EH (cell line): ENCODE results near the gene WNT8B.
A peak's percentile ranks its signal among the peaks of the same experiment; 100 is the strongest.

Experiments
- DNase-seq: peaks from one replicate; pipeline ENCODE4 v3.0.0-alpha.2; 2015; ENCODE audit warnings: low read depth

The WNT8B gene

GRCh38 chr10:100519311-100520051, 56.7 kb downstream of the WNT8B start, which contains the start of gene SEC31B:
SEC31B (minus strand) TSS chr10:100519861; CDS start chr10:100516952, 2,909 bp downstream.
- peak; percentile 22 for DNase-seq

DNA sequence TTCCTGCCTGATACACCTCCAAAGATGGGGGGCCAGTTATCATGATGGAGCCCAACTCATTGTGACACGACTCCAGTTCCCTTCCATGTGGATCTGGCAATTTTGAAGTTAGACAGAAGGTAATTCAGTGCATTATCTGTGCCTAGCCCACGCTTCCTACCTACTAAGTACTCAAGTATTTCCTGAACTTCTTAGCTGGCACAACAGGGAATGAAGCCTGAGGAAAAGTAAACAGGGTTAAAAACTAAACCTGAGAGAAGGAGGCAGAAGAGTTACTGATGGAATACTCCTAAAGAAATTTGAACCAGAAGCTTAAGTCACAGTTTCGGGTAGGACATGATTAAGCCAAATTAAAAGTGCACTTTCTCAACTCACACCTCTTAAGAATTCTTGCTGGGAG, 58.0 kb downstream of the WNT8B start:
- DNase-seq = peak; percentile 57

DNA sequence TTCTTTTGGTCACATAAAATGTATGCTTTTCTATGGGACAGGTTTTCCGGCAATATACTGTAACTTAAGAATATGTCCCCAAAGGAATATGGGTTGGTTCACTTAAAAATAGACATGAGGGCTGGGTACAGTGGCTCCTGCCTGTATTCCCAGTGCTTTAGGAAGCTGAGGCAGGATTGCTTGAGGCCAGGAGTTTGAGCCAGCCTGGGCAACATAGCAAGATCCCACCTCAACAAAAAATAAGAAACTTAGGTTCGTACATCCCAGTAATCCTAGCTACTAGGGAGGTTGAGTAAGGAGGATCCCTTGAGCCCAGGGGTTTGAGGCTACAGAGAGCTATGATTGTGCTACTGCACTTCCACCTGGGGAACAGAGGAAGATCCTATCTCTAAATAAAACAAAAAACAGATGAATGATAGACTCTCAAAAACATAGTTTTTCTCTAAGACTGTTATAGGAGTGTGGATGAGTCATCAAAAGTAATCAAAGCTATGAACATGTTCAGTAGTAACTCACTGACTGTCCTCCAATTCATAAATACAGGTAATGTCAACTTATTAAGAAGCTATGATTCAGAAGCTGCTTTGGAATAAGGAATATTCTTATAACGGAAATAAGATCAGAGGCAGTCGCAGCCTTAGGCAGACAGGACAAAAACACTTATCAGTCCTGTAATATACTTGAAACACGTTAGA, 59.4 kb downstream of the WNT8B start:
- DNase-seq = no peak

- peak; percentile 13 for DNase-seq
Measured at GRCh38 chr10:100522945-100523344, 60.1 kb downstream of the WNT8B start.

- no peak for DNase-seq
Measured at GRCh38 chr10:100524206-100524605, 61.4 kb downstream of the WNT8B start.

GRCh38 chr10:100524638-100525037, 61.8 kb downstream of the WNT8B start:
- no peak for DNase-seq

GRCh38 chr10:100528123-100528886, 65.5 kb downstream of the WNT8B start:
- no peak for DNase-seq

DNA sequence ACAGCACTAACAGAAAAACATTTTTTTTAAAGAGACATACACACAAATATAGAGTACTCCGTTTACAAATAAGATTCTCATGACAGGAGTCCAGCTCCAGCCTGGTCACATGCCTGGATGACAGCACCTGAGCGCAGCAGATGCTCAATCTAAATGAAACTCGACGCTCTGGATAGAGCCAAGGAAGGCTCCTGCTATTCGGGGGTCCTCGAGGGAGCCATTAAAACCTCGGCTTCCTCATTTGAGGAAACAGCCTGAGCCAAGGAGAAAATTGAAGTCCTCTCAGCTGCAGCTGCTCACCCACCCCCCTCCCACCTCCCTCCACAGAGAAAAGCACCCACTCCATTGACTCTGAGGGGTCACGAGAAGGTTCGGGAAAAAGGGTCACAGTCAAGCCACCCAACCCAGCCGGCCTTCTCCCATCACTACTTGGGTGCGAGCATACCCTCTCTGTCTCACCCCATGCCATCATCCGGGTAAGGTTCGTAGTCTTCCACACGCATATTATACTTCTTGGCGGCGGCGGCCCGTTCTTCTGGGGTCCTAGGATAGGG, 66.2 kb downstream of the WNT8B start:
- peak; percentile 9 for DNase-seq

- peak; percentile 83 for DNase-seq
Measured at GRCh38 chr10:100529475-100530298, 66.9 kb downstream of the WNT8B start, which contains the start of gene NDUFB8. NDUFB8 (minus strand) TSS chr10:100529871; CDS start chr10:100529851, 20 bp downstream.

DNA sequence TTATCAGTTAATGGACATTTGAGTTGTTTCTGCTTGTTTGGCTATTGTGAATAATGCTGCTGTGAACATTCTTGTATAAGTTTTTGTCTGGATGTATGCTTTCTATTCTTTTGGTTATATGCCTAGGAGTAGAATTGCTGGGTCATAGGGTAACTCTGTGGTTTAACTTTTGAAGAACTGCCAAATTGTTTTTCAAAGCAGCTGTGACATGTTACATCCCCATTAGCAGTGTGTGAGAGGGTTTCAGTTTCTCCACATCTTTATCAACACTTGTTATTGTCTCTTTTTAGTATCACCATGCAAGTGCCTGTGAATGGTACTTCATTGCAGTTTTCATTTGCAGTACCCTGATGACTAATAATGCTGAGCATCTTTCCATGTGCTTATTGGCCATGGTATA, 69.0 kb downstream of the WNT8B start:
- peak; percentile 21 for DNase-seq
